HG02973 (cell line): Measurements from ENCODE around the gene AKAP12.

Source experiments
- ATAC-seq: cut with Tn5 transposase; IDR thresholded peaks from one replicate; pipeline ENCODE4 v1.9.1; 2021; ENCODE audit warnings: moderate library complexity; ENCODE audit not compliant: unreplicated experiment

The AKAP12 gene, protein sequence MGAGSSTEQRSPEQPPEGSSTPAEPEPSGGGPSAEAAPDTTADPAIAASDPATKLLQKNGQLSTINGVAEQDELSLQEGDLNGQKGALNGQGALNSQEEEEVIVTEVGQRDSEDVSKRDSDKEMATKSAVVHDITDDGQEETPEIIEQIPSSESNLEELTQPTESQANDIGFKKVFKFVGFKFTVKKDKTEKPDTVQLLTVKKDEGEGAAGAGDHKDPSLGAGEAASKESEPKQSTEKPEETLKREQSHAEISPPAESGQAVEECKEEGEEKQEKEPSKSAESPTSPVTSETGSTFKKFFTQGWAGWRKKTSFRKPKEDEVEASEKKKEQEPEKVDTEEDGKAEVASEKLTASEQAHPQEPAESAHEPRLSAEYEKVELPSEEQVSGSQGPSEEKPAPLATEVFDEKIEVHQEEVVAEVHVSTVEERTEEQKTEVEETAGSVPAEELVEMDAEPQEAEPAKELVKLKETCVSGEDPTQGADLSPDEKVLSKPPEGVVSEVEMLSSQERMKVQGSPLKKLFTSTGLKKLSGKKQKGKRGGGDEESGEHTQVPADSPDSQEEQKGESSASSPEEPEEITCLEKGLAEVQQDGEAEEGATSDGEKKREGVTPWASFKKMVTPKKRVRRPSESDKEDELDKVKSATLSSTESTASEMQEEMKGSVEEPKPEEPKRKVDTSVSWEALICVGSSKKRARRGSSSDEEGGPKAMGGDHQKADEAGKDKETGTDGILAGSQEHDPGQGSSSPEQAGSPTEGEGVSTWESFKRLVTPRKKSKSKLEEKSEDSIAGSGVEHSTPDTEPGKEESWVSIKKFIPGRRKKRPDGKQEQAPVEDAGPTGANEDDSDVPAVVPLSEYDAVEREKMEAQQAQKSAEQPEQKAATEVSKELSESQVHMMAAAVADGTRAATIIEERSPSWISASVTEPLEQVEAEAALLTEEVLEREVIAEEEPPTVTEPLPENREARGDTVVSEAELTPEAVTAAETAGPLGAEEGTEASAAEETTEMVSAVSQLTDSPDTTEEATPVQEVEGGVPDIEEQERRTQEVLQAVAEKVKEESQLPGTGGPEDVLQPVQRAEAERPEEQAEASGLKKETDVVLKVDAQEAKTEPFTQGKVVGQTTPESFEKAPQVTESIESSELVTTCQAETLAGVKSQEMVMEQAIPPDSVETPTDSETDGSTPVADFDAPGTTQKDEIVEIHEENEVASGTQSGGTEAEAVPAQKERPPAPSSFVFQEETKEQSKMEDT (N-terminal part only)

GRCh38 chr6:151239603-151240035 is at the start of gene AKAP12:
Gene AKAP12, plus strand, starts transcription at chr6:151239967. Its CDS starts 596 bp downstream, at chr6:151240563.
- ATAC-seq = no peak

DNA sequence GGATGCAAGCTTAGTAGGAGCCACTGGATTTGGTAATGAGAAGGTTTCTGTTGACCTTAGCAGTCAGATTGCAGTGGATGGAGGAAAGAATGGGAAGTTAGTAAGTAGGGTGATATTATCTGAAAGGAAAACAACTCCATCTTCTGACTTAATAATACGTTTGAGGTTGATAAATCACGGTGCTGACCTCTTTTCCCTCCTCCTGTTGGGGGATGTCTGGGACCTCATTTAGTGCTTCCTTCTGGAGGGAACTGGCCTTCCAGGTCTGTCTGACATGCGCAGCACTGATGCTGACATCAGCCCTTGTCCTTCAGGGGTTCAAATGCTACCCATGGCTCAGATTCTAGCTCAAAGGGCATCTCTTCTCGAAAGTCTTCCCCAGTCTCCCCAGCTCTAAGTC is 48.2 kb upstream of the AKAP12 start:
- ATAC-seq = no peak

- ATAC-seq = no peak
Measured at GRCh38 chr6:151196555-151196954, 43.2 kb upstream of the AKAP12 start.

- ATAC-seq = no peak
Measured at GRCh38 chr6:151197556-151197955, 42.2 kb upstream of the AKAP12 start.

DNA sequence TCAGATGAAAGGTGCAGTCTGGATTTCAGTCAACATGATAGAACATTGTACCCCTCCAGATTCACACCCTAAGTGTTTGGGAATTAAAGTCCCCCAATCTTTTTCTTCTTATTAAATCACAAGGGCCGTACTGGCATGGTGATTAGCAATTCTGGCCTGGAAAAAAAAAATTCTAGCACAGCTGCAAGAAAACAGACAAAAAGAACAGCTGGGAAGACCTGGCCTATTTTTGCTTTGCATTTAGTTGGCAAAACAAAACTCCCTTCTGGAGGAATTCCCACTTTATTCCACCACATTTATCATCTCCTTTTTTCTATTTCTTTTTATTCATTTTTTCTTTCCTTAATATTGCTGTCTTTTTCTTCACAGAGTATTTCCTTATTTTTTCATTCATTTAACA is 39.8 kb upstream of the AKAP12 start:
- no peak for ATAC-seq

GRCh38 chr6:151205721-151206600 is 33.8 kb upstream of the AKAP12 start:
- no peak for ATAC-seq

- ATAC-seq = no peak
Measured at GRCh38 chr6:151207674-151208073, 32.1 kb upstream of the AKAP12 start.

- ATAC-seq = no peak
Measured at GRCh38 chr6:151209071-151209831, 30.5 kb upstream of the AKAP12 start.

- ATAC-seq = no peak
Measured at GRCh38 chr6:151211075-151211474, 28.7 kb upstream of the AKAP12 start.

DNA sequence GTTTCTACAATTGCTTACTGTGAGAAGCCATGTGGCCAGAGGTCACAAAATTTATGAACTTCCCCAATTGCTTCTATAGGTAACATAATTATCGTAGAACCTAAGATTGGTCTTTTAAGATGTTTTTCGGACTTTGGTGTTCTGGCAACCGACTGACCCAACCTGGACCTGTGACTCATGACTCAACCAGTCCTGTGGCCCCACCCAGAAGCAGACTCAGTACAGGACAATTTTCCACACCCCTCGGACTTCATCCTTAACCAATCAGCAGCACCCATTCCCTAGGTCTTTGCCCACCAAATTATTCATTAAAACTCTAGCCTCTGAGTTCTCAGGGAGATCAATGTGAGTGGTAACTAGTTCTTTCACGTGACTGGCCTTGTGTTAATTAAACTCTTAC is 26.4 kb upstream of the AKAP12 start:
- ATAC-seq = no peak

- no peak for ATAC-seq
Measured at GRCh38 chr6:151215999-151216398, 23.8 kb upstream of the AKAP12 start.

DNA sequence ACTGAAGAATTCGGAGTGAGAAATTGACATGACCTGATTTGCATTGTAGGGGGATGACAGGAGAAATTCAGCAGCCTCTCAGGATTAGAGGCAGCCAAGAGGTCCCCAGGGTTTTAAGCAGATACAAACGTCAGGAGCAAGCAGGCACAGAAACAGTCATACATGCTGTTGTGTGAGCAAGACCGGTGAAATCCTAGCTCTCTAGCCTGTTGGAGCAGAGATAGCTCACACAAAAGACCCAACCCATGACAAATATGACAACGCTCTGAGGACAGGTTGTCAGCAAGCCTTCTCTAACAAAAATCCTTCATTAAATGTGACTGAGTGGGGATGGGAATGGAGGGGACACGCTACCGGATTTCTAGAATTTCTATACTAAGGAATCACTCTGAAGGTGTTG is 23.0 kb upstream of the AKAP12 start:
- ATAC-seq = no peak

- ATAC-seq = no peak
Measured at GRCh38 chr6:151219192-151219591, 20.6 kb upstream of the AKAP12 start.

DNA sequence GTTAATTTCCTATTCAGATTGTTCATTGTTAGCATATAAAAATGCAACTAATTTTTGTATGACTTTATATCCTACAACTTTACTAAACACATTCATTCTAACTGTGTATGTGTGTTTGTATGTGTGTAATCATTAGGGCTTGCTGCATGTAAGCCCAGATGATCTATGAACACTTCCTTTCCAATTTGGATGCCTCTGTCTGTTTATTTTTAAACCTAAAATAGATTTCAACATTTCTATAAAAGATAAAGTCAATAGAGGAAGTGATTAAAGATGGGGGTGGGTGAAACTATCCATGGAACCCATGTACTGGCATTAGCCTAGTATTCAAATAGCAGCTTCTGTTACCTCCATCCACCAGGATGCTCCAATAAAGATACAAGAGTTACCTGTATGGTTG is 15.7 kb upstream of the AKAP12 start:
- no peak for ATAC-seq

DNA sequence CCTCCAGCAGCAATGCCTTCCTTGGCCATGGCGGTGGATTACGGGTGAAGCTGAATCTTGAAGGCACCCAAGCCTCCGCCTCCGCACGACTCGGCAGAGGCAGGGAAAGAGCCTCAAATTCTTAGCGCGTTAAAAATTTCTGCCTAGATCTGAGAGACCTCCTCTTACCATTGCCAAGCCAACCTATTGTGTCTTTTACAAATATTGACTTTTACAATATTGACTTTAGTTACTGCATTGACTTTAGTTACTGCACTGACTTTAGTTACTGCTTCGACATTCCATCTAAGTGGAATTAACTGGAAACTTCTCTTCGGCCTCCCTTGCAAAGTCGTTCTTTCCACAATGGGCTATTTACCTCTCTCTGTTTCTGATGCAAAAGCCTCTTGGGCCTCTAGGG is 13.8 kb upstream of the AKAP12 start:
- no peak for ATAC-seq

DNA sequence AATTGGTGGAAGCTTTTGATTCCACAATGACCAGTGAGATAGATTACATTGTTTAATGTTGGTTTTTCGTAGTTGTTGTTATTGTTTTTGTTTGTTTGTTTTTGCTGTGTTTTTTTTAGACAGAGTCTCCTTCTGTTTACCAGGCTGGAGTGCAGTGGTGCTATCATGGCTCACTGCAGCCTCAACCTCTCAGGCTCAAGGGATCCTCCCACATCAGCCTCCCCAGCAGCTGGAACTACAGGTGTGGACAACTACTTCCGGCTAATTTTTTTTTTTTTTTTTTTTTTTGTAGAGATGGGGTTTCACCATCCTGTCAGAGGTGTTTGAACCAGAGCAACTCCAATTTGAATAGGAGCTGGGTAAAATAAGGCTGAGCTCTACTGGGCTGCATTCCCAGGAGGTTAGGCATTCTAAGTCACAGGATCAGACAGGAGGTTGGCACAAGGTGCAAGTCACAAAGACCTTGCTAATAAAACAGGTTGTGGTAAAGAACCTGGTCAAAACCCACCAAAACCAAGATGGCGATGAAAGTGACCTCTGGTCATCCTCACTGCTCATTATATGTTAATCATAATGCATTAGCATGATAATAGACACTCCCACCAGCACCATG is 10.9 kb upstream of the AKAP12 start:
- no peak for ATAC-seq

DNA sequence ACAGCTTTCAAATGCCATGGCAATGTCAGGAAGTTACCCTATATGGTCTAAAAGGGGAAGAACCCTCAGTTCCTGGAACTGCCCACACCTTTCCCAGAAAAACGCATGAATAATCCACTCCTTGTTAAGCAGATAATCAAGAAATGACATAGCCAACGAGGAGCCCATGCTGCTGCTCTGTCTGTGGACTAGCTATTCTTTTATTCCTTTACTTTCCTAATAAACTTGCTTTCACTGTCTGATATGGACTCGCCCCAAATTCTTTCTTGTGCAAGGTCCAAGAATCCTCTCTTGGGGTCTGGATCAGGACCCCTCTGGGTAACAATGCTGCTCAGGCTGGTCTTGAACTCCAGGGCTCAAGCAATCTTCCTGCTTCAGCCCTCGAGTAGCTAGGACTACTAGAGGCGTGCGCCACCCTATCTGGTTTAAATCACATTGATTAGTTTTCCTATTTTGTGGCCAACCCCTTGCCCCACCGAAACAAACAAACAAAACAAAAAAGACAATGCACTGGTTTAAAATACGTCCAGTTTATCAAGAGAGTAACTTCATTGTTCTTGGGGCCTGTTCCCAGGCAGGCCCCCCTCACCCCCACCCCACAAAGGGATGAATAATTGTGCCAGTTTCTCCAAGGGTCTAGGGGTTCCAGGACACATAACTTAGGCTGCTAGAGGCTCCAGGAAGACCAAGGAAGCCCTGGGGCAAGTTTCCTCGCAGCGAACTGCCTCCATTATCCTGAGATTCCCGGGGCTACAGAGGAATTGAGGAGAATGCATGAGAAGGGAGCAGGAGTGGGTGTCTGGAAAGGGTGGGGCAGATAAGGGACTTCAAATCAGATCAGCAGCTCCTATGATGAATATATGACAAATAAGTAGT is 10.1 kb upstream of the AKAP12 start:
- ATAC-seq = no peak

DNA sequence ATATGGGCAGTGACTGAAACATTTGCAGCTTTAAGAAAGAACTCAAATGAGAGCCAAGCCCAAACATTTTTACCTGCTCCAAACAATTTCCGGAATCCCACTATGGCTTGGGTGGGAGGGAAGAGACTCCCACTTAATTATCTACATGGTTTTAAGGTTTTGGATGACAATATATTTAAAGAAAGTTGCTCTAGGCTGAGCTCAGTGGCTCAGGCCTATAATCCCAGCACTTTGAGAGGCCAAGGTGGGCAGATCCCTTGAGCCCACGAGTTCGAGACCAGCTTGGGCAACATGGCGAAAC is 9.5 kb upstream of the AKAP12 start:
- ATAC-seq = no peak
